ENCODE measurements around the gene CNGA4.
"Not testable (repeated sequence)": the region's sequence is repeated elsewhere in the genome, so short reads cannot be mapped to it uniquely, and the experiment has no call there.

The CNGA4 gene

DNA sequence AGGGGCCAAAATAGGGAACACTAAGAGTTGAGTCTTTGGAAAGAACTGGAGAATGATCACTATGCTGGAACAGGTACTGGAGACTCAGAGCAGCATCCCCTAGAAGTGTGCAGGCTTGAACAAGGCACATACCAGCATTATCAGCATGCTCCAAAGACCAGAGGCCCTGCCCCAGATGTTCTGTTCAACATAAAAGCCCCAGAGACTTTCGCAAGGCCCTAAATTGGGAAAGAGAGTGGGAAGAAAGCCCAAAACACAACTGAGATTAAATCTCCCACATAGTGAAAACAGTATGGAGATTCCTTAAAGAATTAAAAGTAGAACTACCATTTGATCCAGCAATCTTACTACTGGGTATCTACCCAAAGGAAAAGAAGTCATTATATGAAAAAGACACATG, 9.4 kb downstream of the CNGA4 start:
- DNase-seq, result no peak
- TF ChIP-seq, protein P1, sequence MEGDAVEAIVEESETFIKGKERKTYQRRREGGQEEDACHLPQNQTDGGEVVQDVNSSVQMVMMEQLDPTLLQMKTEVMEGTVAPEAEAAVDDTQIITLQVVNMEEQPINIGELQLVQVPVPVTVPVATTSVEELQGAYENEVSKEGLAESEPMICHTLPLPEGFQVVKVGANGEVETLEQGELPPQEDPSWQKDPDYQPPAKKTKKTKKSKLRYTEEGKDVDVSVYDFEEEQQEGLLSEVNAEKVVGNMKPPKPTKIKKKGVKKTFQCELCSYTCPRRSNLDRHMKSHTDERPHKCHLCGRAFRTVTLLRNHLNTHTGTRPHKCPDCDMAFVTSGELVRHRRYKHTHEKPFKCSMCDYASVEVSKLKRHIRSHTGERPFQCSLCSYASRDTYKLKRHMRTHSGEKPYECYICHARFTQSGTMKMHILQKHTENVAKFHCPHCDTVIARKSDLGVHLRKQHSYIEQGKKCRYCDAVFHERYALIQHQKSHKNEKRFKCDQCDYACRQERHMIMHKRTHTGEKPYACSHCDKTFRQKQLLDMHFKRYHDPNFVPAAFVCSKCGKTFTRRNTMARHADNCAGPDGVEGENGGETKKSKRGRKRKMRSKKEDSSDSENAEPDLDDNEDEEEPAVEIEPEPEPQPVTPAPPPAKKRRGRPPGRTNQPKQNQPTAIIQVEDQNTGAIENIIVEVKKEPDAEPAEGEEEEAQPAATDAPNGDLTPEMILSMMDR (IDR thresholded peaks at IDR 0.05), result no peak
- H3K9me3 Mint-ChIP-seq, result no peaks in the 10 kb centered on the region

DNA sequence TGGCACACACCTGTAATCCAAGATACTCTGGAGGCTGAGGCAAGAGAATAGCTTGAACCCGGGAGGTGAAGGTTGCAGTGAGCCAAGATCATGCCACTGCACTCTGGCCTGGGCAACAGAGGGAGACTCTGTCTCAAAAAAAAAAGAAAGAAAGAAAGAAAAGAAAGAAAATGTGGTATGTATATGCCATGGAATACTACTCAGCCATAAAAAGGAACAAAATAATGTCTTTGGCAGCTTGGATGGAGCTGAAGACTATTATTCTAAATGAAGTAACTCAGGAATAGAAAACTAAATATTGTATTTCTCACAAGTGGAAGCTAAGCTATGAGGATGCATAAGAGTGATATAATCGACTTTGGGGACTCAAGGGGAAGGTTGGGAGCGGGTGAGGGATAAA, 10.0 kb downstream of the CNGA4 start:
- not testable (repeated sequence) for H3K4me1 Mint-ChIP-seq; H3K27ac Mint-ChIP-seq; H3K36me3 Mint-ChIP-seq (ENCODE audit: low read depth); H3K9me3 Mint-ChIP-seq; H3K27me3 Mint-ChIP-seq (ENCODE audit: low read depth, poor library complexity); H3K4me3 Mint-ChIP-seq; DNase-seq

More for the DNA sequence above, 9.4 kb downstream of the CNGA4 start:
- H3K36me3 Mint-ChIP-seq (ENCODE audit: low read depth), result no peaks in the 10 kb centered on the region
- peaks cover 8% of the 10 kb centered on the region for H3K27me3 Mint-ChIP-seq (ENCODE audit: low read depth, poor library complexity)
- no peak overlapping the region for H3K4me3 Mint-ChIP-seq
- H3K4me1 Mint-ChIP-seq, result peaks cover 13% of the 10 kb centered on the region
- no peak overlapping the region for H3K27ac Mint-ChIP-seq

DNA sequence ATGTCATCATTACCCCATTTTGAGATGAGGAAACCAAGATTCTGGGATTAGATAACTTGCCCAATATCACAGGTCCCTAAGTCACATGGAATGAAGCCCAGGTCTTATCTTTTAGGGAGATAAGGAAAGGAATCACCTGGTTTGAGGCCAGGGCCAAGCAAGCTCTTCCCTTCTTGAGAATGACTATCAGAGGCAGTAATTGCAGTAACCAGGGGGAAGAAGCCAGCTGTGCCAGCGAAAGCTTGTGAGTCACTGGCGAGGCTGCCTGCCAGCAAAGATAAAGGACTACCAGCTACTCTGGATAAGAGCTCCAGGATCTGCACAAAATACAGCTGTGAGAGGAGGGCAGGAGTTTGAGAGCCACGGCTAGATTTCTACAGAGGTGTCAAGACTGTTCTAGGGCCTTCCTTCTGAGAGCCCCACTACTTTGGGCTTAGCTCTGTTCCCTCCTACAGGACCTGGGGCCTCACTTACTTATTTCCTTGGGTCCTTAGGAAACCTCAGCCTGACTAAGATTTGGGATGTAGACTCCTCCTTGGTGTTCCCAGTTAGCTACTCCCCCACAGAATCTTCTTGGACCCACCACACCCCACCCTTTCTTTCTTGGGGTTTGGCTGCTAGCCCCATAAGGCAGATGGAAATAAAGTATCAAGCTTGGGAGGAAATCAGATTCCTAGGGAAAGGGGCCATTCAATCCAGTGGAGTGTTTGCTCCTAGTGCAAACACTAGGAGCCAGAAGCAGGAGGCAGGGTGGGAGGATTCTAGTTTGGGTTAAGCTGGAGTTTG, 11.1 kb downstream of the CNGA4 start:
- no peak for DNase-seq
- Mint-ChIP-seq H3K27ac (no peak overlapping the region), H3K27me3 (ENCODE audit: low read depth, poor library complexity) (peaks cover 7% of the 10 kb centered on the region), H3K36me3 (ENCODE audit: low read depth) (no peaks in the 10 kb centered on the region), H3K9me3 (no peaks in the 10 kb centered on the region), H3K4me1 (peaks cover 9% of the 10 kb centered on the region), H3K4me3 (no peak overlapping the region)
- TF ChIP-seq, protein P1 (IDR thresholded peaks at IDR 0.05), result no peak

DNA sequence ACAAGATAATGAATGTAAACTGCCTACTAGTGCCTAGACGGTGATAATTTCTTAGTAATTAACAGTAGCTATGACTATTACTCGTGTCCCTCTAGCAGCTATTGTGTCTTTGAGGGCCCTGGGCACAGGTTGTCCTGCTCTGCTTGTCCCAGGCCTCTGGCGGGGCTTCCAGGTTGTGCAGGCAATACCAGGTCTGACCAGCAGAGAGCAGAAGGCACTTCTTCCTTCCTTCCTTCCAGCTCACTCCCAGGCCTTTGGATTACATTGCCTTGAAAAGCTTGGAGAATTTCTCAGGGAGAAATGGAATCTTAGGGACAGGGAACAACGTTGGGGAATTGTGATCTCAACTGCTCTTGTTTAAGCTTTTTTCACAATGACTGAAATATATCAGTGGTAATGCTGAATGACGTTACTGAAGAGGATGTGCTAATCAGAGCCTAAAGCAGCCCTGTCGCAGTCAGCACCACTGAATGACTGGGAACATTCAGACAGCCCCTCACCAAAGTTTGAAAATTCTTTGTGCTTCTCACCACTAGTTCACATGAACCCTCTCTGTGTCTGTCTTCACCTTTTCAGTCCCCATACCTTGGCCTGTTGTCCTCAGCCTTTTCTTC, 12.3 kb downstream of the CNGA4 start:
- H3K27me3 Mint-ChIP-seq (ENCODE audit: low read depth, poor library complexity), result peaks cover 7% of the 10 kb centered on the region
- H3K4me3 Mint-ChIP-seq, result no peak overlapping the region
- no peak overlapping the region for H3K27ac Mint-ChIP-seq
- DNase-seq, result peak; percentile 80
- peaks cover 9% of the 10 kb centered on the region for H3K4me1 Mint-ChIP-seq
- TF ChIP-seq, protein P1 (IDR thresholded peaks at IDR 0.05), result peak; percentile 88
- H3K36me3 Mint-ChIP-seq (ENCODE audit: low read depth), result no peaks in the 10 kb centered on the region
- no peaks in the 10 kb centered on the region for H3K9me3 Mint-ChIP-seq

DNA sequence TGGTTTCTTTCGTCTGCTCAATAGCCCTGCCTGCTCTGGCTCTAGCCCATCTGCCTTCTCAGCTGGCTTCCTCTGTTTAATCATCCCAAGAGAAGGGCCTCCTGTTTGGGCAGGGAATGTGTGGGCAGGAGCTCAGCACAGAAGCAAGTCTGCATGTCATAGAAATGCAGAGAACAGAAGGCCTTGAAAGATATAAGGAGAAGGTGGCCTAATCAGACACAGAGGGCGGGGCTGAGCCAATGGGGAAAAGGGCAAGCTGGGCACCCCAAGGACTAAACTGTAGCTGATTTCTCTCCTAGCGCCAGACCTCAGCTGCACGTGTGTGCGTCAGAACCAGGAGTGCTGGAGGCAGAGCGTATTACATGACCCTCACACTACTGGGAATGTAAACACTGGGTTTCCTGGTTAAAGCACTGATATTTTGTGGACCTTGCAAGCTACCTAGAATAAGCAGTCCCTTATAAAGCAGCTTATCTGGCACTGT, 13.1 kb downstream of the CNGA4 start:
- H3K4me3 Mint-ChIP-seq, result no peak overlapping the region
- peaks cover 9% of the 10 kb centered on the region for H3K4me1 Mint-ChIP-seq

DNA sequence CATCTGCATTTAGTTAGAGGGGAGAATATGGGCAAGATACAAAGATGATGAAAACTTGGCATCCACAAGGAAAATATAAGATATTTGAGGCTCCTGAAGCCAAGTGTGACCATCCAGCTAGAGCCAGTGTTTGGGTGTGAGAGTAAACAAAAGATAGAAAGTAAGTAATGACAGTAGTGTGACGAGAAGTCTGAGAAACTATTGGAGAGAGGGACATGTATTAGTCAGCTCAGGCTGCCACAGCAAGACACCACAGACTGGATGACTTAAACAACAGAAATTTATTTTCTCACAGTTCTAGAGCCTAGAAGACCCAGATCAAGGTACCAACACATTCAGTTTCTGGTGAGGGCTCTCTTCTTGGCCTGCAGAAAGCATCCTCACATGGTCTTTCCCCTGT, 14.3 kb downstream of the CNGA4 start:
- Mint-ChIP-seq H3K27me3 (ENCODE audit: low read depth, poor library complexity) (no peaks in the 10 kb centered on the region), H3K4me1 (peaks cover 9% of the 10 kb centered on the region), H3K36me3 (ENCODE audit: low read depth) (no peaks in the 10 kb centered on the region), H3K9me3 (no peaks in the 10 kb centered on the region), H3K4me3 (no peak overlapping the region), H3K27ac (no peak overlapping the region)
- TF ChIP-seq, protein P1 (IDR thresholded peaks at IDR 0.05), result no peak
- DNase-seq, result no peak

More for the DNA sequence above, 13.1 kb downstream of the CNGA4 start:
- DNase-seq, result no peak
- TF ChIP-seq, protein P1 (IDR thresholded peaks at IDR 0.05), result no peak
- no peaks in the 10 kb centered on the region for H3K36me3 Mint-ChIP-seq (ENCODE audit: low read depth)
- no peak overlapping the region for H3K27ac Mint-ChIP-seq
- no peaks in the 10 kb centered on the region for H3K9me3 Mint-ChIP-seq
- H3K27me3 Mint-ChIP-seq (ENCODE audit: low read depth, poor library complexity), result peaks cover 4% of the 10 kb centered on the region

Measured in nephron progenitor cell (in vitro differentiated cells).